ENCODE results near the gene KCTD12. TPM values are rescaled to one million over a fixed set of nuclear protein-coding genes. Genes with fewer than 3 reads are reported as not detected.
A peak's percentile ranks its signal among the peaks of the same experiment; 100 is the strongest.

Gene KCTD12
- total RNA-seq, 4 donors from 2014 or later = 27.3 to 61.7 (median 35.3) TPM

DNA sequence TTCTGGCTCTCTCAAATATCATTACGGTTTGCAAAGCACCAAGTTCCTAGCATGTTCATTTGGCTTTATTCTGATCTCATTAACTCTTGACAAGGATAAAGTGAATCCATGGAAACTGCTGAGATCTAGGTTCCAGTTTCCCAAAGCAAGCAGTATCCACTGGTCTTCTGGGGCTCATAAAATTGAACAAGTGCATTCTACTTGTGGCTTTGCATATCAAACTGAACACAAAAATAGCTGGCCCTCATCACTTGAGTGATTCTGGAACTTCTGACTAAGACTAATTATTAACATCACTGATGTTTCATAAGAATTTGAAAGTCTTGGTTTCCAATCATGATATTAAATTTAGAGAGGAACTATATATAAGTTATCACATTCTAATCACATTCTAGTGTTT lies 6.3 kb upstream of the KCTD12 start:
- TF ChIP-seq POLR2AphosphoS5 (IDR thresholded peaks at IDR 0.05) (no peak), POLR2A (IDR thresholded peaks at IDR 0.05) (no peak), EP300 (IDR thresholded peaks at IDR 0.05) (no peak)
- TF ChIP-seq, protein P1, sequence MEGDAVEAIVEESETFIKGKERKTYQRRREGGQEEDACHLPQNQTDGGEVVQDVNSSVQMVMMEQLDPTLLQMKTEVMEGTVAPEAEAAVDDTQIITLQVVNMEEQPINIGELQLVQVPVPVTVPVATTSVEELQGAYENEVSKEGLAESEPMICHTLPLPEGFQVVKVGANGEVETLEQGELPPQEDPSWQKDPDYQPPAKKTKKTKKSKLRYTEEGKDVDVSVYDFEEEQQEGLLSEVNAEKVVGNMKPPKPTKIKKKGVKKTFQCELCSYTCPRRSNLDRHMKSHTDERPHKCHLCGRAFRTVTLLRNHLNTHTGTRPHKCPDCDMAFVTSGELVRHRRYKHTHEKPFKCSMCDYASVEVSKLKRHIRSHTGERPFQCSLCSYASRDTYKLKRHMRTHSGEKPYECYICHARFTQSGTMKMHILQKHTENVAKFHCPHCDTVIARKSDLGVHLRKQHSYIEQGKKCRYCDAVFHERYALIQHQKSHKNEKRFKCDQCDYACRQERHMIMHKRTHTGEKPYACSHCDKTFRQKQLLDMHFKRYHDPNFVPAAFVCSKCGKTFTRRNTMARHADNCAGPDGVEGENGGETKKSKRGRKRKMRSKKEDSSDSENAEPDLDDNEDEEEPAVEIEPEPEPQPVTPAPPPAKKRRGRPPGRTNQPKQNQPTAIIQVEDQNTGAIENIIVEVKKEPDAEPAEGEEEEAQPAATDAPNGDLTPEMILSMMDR (IDR thresholded peaks at IDR 0.05) = no peak
- DNase-seq (ENCODE audit: low spot score in 2 of 2) = no peak
- H3K4me1 ChIP-seq = peaks cover 6% of the 10 kb centered on the region
- 50% methylated on average over 1 of the region's 1 CpG for WGBS
- H3K4me3 ChIP-seq = no peak overlapping the region
- H3K27me3 ChIP-seq = no peaks in the 10 kb centered on the region
- H3K9me3 ChIP-seq = peaks cover 6% of the 10 kb centered on the region
- no peak overlapping the region for H3K27ac ChIP-seq
- no peaks in the 10 kb centered on the region for H3K36me3 ChIP-seq

DNA sequence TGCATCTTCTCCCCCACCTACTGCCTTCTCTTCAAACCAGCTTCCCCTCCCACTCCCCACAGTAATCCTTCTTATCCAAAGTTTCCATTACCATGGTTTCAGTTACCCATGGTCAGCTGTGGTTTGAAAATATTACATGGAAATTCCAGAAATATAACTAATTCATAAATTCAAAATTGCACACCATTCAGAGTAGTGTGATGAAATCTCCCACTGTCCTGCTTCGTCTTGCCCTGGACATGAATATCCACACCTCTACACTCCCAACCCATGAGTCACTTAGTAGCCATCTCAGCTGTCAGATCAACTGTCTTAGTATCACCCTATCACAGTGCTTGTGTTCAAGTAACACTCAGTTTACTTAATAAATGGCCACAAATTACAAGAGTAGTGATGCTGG lies 3.8 kb upstream of the KCTD12 start:
- WGBS = 78% methylated on average over 1 of the region's 1 CpG
- Histone ChIP-seq H3K4me3 (no peak overlapping the region), H3K4me1 (peaks cover 21% of the 10 kb centered on the region), H3K9me3 (no peaks in the 10 kb centered on the region), H3K27me3 (no peaks in the 10 kb centered on the region), H3K27ac (no peak overlapping the region), H3K36me3 (no peaks in the 10 kb centered on the region)
- no peak for DNase-seq (ENCODE audit: low spot score in 2 of 2)
- TF ChIP-seq, protein P1 (IDR thresholded peaks at IDR 0.05) = no peak
- TF ChIP-seq POLR2AphosphoS5 (IDR thresholded peaks at IDR 0.05) = no peak
- TF ChIP-seq EP300 (IDR thresholded peaks at IDR 0.05) = no peak
- TF ChIP-seq POLR2A (IDR thresholded peaks at IDR 0.05) = no peak

DNA sequence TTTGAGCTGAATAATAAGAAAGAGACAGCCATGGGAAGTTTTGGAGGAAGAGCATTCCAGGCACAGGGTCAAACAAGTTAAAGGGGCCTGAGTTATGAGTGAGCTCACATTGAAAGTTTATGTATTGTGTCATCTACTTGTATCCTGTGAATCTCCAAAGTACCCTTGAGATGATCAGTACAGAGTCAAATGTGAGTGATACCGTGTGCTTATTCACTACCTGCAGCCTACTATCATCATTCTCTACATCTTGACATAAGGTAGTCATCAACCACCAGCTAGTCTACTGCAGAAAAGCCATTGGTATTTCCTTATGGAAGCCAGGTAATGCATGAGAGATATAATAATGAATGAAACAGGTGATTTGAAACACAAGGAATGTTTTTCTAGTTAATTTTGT lies 3.0 kb upstream of the KCTD12 start:
- 93% methylated on average over 1 of the region's 1 CpG for WGBS
- H3K4me3 ChIP-seq = no peak overlapping the region
- H3K27ac ChIP-seq = no peak overlapping the region
- H3K4me1 ChIP-seq = peaks cover 29% of the 10 kb centered on the region
- no peaks in the 10 kb centered on the region for H3K27me3 ChIP-seq
- no peaks in the 10 kb centered on the region for H3K9me3 ChIP-seq
- TF ChIP-seq EP300 (IDR thresholded peaks at IDR 0.05) (no peak), POLR2A (IDR thresholded peaks at IDR 0.05) (no peak), POLR2AphosphoS5 (IDR thresholded peaks at IDR 0.05) (no peak)
- TF ChIP-seq, protein P1 (IDR thresholded peaks at IDR 0.05) = no peak
- no peaks in the 10 kb centered on the region for H3K36me3 ChIP-seq
- no peak for DNase-seq (ENCODE audit: low spot score in 2 of 2)

DNA sequence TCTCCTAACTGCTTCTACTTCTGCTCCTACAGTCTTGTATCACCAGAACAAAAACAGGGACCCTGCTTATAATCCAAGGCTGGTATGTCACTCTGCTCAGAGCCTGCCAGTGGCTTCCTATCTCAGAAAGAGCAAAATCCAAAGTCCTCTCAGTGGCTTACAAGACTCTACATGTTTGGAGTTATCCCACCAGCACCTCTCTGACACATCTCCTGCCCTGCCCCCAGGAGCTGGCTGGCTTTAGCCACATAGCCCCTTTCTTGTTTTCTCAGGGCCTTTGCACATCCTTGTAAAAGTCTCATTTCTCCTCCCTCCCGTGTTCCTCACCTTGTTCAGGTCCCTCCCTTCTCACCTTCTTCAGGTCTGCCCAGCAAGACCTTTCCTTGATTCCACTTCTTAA lies 2.2 kb upstream of the KCTD12 start:
- 97% methylated on average over 1 of the region's 1 CpG for WGBS
- DNase-seq (ENCODE audit: low spot score in 2 of 2) = no peak
- Histone ChIP-seq H3K4me1 (peaks cover 36% of the 10 kb centered on the region), H3K27me3 (no peaks in the 10 kb centered on the region), H3K9me3 (no peaks in the 10 kb centered on the region), H3K36me3 (no peaks in the 10 kb centered on the region), H3K27ac (no peak overlapping the region), H3K4me3 (no peak overlapping the region)
- TF ChIP-seq, protein P1 (IDR thresholded peaks at IDR 0.05) = no peak
- no peak for TF ChIP-seq POLR2A (IDR thresholded peaks at IDR 0.05)
- no peak for TF ChIP-seq EP300 (IDR thresholded peaks at IDR 0.05)
- no peak for TF ChIP-seq POLR2AphosphoS5 (IDR thresholded peaks at IDR 0.05)

DNA sequence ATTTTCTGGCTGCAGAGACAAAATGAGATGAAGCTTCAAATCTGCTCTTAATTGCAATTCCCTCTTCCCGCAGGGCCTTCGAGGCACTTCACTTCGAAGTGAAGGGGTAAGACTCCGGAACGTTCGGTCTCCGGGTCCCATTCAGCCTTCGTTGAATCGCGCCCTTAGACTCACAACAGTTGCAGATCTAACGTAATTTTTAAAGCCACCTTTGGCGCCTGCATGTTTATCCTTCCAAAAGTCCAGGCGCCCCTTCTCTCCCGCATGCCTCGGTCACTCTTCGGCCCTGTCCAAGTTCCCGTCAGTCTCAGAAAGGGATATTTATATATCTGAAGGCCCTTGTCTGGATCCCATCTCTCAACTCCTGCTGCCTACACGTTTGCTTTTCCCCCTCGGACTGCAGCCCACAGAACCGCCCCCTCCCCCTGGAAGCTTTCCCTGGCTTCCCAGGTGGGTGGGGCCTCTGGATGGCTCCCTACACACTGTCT lies 915 bp upstream of the KCTD12 start:
- TF ChIP-seq, protein P1 (IDR thresholded peaks at IDR 0.05) = no peak
- TF ChIP-seq POLR2A (IDR thresholded peaks at IDR 0.05) = no peak
- TF ChIP-seq EP300 (IDR thresholded peaks at IDR 0.05) = no peak
- no peak for TF ChIP-seq POLR2AphosphoS5 (IDR thresholded peaks at IDR 0.05)
- H3K27ac ChIP-seq = peak overlapping the region; percentile 97
- DNase-seq (ENCODE audit: low spot score in 2 of 2) = no peak
- peaks cover 41% of the 10 kb centered on the region for H3K4me1 ChIP-seq
- H3K36me3 ChIP-seq = no peaks in the 10 kb centered on the region
- H3K27me3 ChIP-seq = no peaks in the 10 kb centered on the region
- no peaks in the 10 kb centered on the region for H3K9me3 ChIP-seq
- 15% methylated on average over 20 of the region's 20 CpGs for WGBS
- peak overlapping the region; percentile 94 for H3K4me3 ChIP-seq
